B cell (primary cell): ENCODE measurements around the gene CARNS1.
"Not testable (repeated sequence)": the region's sequence is repeated elsewhere in the genome, so short reads cannot be mapped to it uniquely, and the experiment has no call there.

Experiments
- CTCF ChIP-seq: fragments of 200-600 bp; IDR thresholded peaks from one replicate; pipeline ENCODE4 v1.8.0; 2022; ENCODE audit warnings: antibody characterized with exemption, mild to moderate bottlenecking
- EZH2 ChIP-seq: IDR thresholded peaks from 2 replicates; pipeline ENCODE4 v1.6.1; 2012; ENCODE audit warnings: borderline replicate concordance, low read depth, mild to moderate bottlenecking, moderate library complexity, low read length; ENCODE audit not compliant: insufficient read depth, poor library complexity, severe bottlenecking

DNA sequence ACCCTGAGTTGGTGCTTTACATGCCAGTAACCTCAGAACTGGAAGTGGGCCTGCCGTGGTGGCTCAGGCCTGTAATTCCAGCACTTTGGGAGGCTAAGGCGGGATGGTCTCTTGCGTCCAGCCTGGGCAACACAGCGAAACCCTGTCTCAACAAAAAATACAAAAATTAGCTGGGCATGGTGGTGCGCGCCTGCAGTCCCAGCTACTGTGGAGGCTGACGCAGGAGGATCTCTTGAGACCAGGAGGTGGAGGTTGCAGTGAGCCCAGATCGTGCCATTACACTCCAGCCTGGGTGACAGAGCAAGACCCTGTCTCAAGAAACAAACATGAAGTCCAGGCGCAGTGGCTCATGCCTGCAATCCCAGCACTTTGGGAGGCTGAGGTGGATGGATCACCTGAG lies 12.4 kb upstream of the CARNS1 start:
- TF ChIP-seq EZH2, CTCF: not testable (repeated sequence)
